Neural progenitor cell (in vitro differentiated cells): ENCODE results near the gene MAP3K4.

Experiments used
- EZH2 ChIP-seq: fragments of 200-600 bp; sonication (generic); IDR thresholded peaks from 2 replicates; pipeline ENCODE4 v1.6.1; 2017; ENCODE audit warnings: antibody characterized with exemption, mild to moderate bottlenecking, moderate library complexity
- TF ChIP-seq, protein P1 (sequence below): fragments of 200-600 bp; sonication (generic); IDR thresholded peaks from 2 replicates; pipeline ENCODE4 v1.5.1; 2017; ENCODE audit warnings: antibody characterized with exemption, mild to moderate bottlenecking

DNA sequence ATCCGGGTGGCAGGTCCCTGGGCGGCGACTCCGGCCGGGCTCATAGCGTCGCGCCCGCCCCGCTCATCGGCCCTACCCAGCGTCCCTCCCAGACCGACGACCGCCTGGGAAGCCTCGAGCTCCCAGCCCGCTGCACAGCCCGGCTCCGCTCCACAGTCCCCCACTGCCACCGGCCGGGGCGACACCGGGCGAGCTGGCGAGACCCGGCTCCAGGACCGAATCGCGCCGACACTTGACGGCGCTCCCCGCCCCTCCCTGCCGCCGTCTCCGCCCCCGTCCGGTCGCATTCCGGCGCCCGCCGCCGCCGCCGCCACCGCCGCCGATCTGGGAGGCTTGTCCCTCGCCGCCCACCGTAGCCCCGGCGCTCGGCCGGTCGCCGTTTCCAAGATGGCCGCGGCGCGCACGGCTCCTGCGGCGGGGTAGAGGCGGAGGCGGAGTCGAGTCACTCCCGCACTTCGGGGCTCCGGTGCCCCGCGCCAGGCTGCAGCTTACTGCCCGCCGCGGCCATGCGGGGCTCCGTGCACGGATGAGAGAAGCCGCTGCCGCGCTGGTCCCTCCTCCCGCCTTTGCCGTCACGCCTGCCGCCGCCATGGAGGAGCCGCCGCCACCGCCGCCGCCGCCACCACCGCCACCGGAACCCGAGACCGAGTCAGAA, at the start of gene MAP3K4:
- TF ChIP-seq, protein P1, sequence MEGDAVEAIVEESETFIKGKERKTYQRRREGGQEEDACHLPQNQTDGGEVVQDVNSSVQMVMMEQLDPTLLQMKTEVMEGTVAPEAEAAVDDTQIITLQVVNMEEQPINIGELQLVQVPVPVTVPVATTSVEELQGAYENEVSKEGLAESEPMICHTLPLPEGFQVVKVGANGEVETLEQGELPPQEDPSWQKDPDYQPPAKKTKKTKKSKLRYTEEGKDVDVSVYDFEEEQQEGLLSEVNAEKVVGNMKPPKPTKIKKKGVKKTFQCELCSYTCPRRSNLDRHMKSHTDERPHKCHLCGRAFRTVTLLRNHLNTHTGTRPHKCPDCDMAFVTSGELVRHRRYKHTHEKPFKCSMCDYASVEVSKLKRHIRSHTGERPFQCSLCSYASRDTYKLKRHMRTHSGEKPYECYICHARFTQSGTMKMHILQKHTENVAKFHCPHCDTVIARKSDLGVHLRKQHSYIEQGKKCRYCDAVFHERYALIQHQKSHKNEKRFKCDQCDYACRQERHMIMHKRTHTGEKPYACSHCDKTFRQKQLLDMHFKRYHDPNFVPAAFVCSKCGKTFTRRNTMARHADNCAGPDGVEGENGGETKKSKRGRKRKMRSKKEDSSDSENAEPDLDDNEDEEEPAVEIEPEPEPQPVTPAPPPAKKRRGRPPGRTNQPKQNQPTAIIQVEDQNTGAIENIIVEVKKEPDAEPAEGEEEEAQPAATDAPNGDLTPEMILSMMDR = no peak
- no peak for TF ChIP-seq EZH2
